Measurements from ENCODE around the gene CERT1. TPM values are rescaled to one million over a fixed set of nuclear protein-coding genes. Genes with fewer than 3 reads are reported as not detected.

Gene CERT1
- total and polyA plus RNA-seq, 12 donors: 6.3 to 47.6 (median 37.5) TPM

GRCh38 chr5:75363726-75364495 lies 147.5 kb downstream of the CERT1 start:
- intact Hi-C loops (cut with DNase I): no loop called here
- Histone ChIP-seq H3K9me3 (no peaks in the 10 kb centered on the region), H3K27ac (no peak overlapping the region), H3K27me3 (no peaks in the 10 kb centered on the region), H3K4me3 (no peak overlapping the region), H3K36me3 (peaks cover 0 to 46% (median 15%) of the 10 kb centered on the region in 9 donors), H3K4me1 (peaks cover 0 to 6% (median 0%) of the 10 kb centered on the region in 9 donors)
- TF ChIP-seq CTCF (IDR thresholded peaks at IDR 0.05): no peak
- DNase-seq: peak; percentile 21 to 45
- ATAC-seq: peak; percentile 20 to 92 (median 88)
- WGBS, 2 donors: 56 to 70% methylated on average over 8 of the region's 8 CpGs

DNA sequence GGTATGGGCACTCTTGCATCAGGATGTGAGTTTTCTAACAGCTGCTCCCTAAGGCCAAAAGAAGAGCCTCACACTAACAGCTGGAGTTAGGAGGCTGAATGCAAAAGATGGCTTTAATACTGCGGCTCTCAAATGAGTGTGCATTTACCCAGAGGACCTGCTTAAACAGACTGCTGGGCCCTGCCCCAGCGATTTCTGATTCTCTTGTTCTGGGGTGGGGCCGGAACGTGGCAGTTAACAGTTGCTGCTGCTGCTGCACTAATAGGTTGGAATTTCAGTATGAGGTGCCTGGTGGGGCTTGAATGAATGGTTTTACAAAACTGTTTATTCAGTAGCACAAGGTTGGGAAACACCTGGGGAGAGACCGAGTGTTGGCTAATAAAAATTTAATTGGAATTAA lies 148.3 kb downstream of the CERT1 start:
- ATAC-seq: peak in 1 of 8 donors; percentile 25
- Histone ChIP-seq H3K36me3 (peaks cover 0 to 54% (median 20%) of the 10 kb centered on the region in 9 donors), H3K4me3 (no peak overlapping the region), H3K27me3 (no peaks in the 10 kb centered on the region), H3K27ac (no peak overlapping the region), H3K4me1 (peaks cover 0 to 6% (median 0%) of the 10 kb centered on the region in 9 donors), H3K9me3 (no peaks in the 10 kb centered on the region)
- no peak for DNase-seq
- 77 to 80% methylated on average over 5 of the region's 5 CpGs for WGBS, 2 donors
- no peak for TF ChIP-seq CTCF (IDR thresholded peaks at IDR 0.05)
- intact Hi-C loops (cut with DNase I): no loop called here

GRCh38 chr5:75362474-75362975 lies 148.9 kb downstream of the CERT1 start:
- H3K4me3 ChIP-seq: no peak overlapping the region
- ATAC-seq: no peak

DNA sequence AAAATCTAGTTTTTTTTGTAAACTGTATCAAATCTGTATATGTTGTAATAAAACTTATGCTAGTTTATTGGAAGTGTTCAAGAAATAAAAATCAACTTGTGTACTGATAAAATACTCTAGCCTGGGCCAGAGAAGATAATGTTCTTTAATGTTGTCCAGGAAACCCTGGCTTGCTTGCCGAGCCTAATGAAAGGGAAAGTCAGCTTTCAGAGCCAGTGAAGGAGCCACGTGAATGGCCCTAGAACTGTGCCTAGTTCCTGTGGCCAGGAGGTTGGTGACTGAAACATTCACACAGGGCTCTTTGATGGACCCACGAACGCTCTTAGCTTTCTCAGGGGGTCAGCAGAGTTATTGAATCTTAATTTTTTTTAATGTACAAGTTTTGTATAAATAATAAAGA lies 150.1 kb downstream of the CERT1 start:
- DNase-seq (no peak), ATAC-seq (no peak)
- Histone ChIP-seq H3K27ac (no peak overlapping the region), H3K36me3 (peaks cover 0 to 72% (median 38%) of the 10 kb centered on the region in 9 donors), H3K9me3 (no peaks in the 10 kb centered on the region), H3K4me3 (no peak overlapping the region), H3K4me1 (peaks cover 0 to 6% (median 0%) of the 10 kb centered on the region in 9 donors), H3K27me3 (no peaks in the 10 kb centered on the region)
- 62% methylated on average over 4 of the region's 4 CpGs for WGBS, 2 donors
- intact Hi-C loops (cut with DNase I): no loop called here
- TF ChIP-seq CTCF (IDR thresholded peaks at IDR 0.05): no peak

More at GRCh38 chr5:75362474-75362975, 148.9 kb downstream of the CERT1 start:
- H3K27ac ChIP-seq: no peak overlapping the region
- no peak for DNase-seq
- intact Hi-C loops (cut with DNase I): no loop called here
- no peaks in the 10 kb centered on the region for H3K27me3 ChIP-seq
- TF ChIP-seq CTCF (IDR thresholded peaks at IDR 0.05): no peak
- 95 to 97% methylated on average over 4 of the region's 4 CpGs for WGBS, 2 donors
- no peaks in the 10 kb centered on the region for H3K9me3 ChIP-seq
- H3K36me3 ChIP-seq: peaks cover 0 to 60% (median 25%) of the 10 kb centered on the region in 9 donors
- peaks cover 0 to 6% (median 0%) of the 10 kb centered on the region in 9 donors for H3K4me1 ChIP-seq

All from heart right ventricle (tissue), 16 donors.